PFSK-1 (cell line): ENCODE data around the gene PTCH1.

Source experiments
- FOXP2 ChIP-seq: optimal IDR thresholded peaks from 2 replicates; pipeline ENCODE3; 2011; ENCODE audit warnings: borderline replicate concordance, control low read depth, inconsistent platforms; ENCODE audit not compliant: insufficient read depth; ENCODE audit errors: extremely low read length, extremely low read depth
- POLR2AphosphoS5 ChIP-seq: IDR thresholded peaks from 2 replicates; pipeline ENCODE4 v1.6.1; 2012; ENCODE audit warnings: low read depth, mild to moderate bottlenecking, control low read depth, low read length, moderate library complexity
- REST ChIP-seq, 2 experiments: IDR thresholded peaks; 2 replicates each; pipeline versions ENCODE4 v1.6.1 to v1.8.0; 2011 to 2012; ENCODE audit warnings: low read depth in 2 of 2, low read length in 2 of 2, control low read depth in 1 of 2, inconsistent platforms in 1 of 2, mild to moderate bottlenecking in 1 of 2, moderate library complexity in 1 of 2; ENCODE audit not compliant: insufficient read depth in 1 of 2
- SIN3A ChIP-seq: IDR thresholded peaks from 2 replicates; pipeline ENCODE4 v1.6.1; 2012; ENCODE audit warnings: mild to moderate bottlenecking, low read length, moderate library complexity, borderline replicate concordance; ENCODE audit not compliant: insufficient read depth
- TAF1 ChIP-seq: IDR thresholded peaks from 2 replicates; pipeline ENCODE4 v1.6.1; 2012; ENCODE audit warnings: low read length, control low read depth, borderline replicate concordance; ENCODE audit not compliant: insufficient read depth

DNA sequence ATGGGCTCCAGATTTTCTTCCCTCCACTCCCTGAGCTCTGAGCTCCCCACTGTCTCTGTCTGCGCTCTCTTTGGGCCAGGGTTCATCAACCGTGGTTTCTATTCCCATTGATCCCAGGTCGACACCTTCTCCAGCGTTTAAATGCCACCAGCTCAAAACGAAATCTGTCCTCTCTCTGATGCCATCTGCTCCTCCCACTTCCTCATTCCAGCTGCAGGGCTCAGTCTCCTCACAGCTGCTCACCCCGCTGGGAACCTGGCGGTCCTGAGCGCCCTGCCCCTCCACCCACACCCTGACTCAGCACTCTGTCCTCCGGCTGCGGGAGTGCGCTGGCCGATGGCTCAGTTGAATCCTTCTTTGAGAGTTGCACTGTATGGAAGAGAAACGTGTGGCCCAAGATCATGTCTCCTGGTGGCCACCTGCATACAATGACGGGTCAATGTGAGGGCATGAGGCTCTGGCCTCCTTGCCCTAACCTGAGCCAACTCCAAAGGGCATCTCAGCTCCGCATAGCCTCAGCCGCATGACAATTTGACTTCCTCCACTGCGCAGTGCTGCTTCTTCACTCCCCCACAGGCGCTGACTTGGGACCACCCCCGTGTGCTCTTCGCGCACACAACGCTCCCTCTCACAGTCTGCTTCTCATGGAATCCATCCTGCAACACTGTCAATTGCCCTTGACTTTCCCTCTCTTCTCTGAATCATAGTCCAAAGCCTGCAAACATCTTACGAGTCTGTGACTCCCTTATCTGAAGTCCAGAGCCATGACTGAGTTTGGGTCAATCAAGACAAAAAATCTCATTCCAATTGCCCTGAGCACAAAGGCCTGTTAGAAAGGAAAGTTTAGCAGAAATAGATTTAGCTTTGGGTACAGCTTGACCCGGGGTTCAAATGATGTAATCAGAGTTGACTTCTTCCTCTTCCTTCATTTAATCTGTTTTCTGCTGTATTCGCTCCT is 82.4 kb downstream of the PTCH1 start:
- TF ChIP-seq POLR2AphosphoS5 (no peak), TAF1 (no peak), SIN3A (no peak), REST (IDR thresholded peaks at IDR 0.05; ENCODE audit: insufficient read depth in 1 of 2, low read depth in 2 of 2, low read length in 2 of 2) (no peak), FOXP2 (no peak)
